CD4-positive, alpha-beta T cell (primary cell): Measurements from ENCODE around the gene HACD4. TPM values are rescaled to one million over a fixed set of nuclear protein-coding genes. Genes with fewer than 3 reads are reported as not detected.

ENCODE experiments used
- ATAC-seq: fragments of 200-7000 bp; cut with Tn5 transposase; one replicate; pipeline ENCODE4 v1.10.0; 2022; ENCODE audit warnings: mild to moderate bottlenecking; ENCODE audit not compliant: poor library complexity
- CTCF ChIA-PET: fragments of 350-600 bp; sonication (Branson Sonifier 250); formaldehyde crosslinking; loops from one replicate; lab custom pipeline; 2021; ENCODE audit warnings: antibody characterized with exemption, inconsistent platforms; lab: Charles Lee
- POLR2A ChIA-PET: fragments of 350-600 bp; sonication (Branson Sonifier 250); formaldehyde crosslinking; loops from one replicate; lab custom pipeline; 2021; ENCODE audit warnings: antibody characterized with exemption, inconsistent platforms; lab: Charles Lee
- DNase-seq, 14 experiments: peaks; one replicate each; pipeline ENCODE4 v3.0.0-alpha.2; 2013 to 2020; ENCODE audit warnings: mixed read lengths in 2 of 14
- H3K27ac ChIP-seq, 2 donors: one replicate each; pipeline versions ENCODE4 v1.5.1 to v1.7.0; 2013; ENCODE audit warnings: low read length in 2 of 2, low read depth in 1 of 2, mild to moderate bottlenecking in 1 of 2
- H3K27me3 ChIP-seq, 2 experiments: 1 replicate in 1 of 2; 2 replicates in 1 of 2; pipeline versions ENCODE4 v1.6.1 to v1.7.0; 2013; ENCODE audit warnings: low read length in 2 of 2, control low read depth in 1 of 2, mild to moderate bottlenecking in 1 of 2, moderate library complexity in 1 of 2; ENCODE audit not compliant: insufficient read depth in 2 of 2, control insufficient read depth in 1 of 2
- H3K36me3 ChIP-seq: one replicate; pipeline ENCODE4 v1.6.1; 2013; ENCODE audit warnings: low read length, control low read depth; ENCODE audit not compliant: insufficient read depth
- H3K4me1 ChIP-seq: one replicate; pipeline ENCODE4 v1.6.1; 2013; ENCODE audit warnings: low read length, control low read depth; ENCODE audit not compliant: insufficient read depth
- H3K4me3 ChIP-seq: one replicate; pipeline ENCODE4 v1.5.1; 2013; ENCODE audit warnings: mild to moderate bottlenecking, low read length, moderate library complexity
- H3K9me3 ChIP-seq, 2 experiments: 1 replicate in 1 of 2; 2 replicates in 1 of 2; pipeline versions ENCODE4 v1.6.1 to v1.7.0; 2013; ENCODE audit warnings: low read length in 2 of 2, mild to moderate bottlenecking in 2 of 2, control low read depth in 1 of 2, moderate library complexity in 1 of 2; ENCODE audit not compliant: control insufficient read depth in 1 of 2, insufficient read depth in 1 of 2
- H3K27ac Mint-ChIP-seq: one replicate; pipeline ENCODE4 v1.8.0; 2020; ENCODE audit warnings: mixed read lengths
- H3K27me3 Mint-ChIP-seq: one replicate; pipeline ENCODE4 v1.8.0; 2021; ENCODE audit warnings: mixed read lengths
- H3K36me3 Mint-ChIP-seq: one replicate; pipeline ENCODE4 v1.8.0; 2021; ENCODE audit warnings: low read depth, mixed read lengths
- H3K4me1 Mint-ChIP-seq: one replicate; pipeline ENCODE4 v1.8.0; 2021; ENCODE audit warnings: low read depth, mixed read lengths
- H3K4me3 Mint-ChIP-seq: one replicate; pipeline ENCODE4 v1.8.0; 2020; ENCODE audit warnings: mild to moderate bottlenecking, mixed read lengths
- H3K9me3 Mint-ChIP-seq: one replicate; pipeline ENCODE4 v1.8.0; 2020; ENCODE audit warnings: mixed read lengths
- intact Hi-C, 2 experiments: fragments of 100-400 bp; cut with DNase I in 1 of 2; cut with micrococcal nuclease in 1 of 2; formaldehyde crosslinking; loops; one replicate each; pipeline versions ENCODE4 v1.15.1 to v1.9.0; 2023 to 2025; cut with DNase I, micrococcal nuclease
- total RNA-seq, 174 experiments: library from RNA in 2 of 174; stranded (reverse) in 2 of 174; gene quantifications; one replicate each; pipeline ENCODE4 v1.2.3 and lab custom pipeline; 2021 to 2026
- TF ChIP-seq, protein P1 (sequence below): fragments of 200-600 bp; IDR thresholded peaks from one replicate; pipeline ENCODE4 v1.8.0; 2022; ENCODE audit warnings: antibody characterized with exemption, mild to moderate bottlenecking

Gene HACD4
- total RNA-seq, 2 experiments from 2014 or later: 5.9 to 6.5 TPM

DNA sequence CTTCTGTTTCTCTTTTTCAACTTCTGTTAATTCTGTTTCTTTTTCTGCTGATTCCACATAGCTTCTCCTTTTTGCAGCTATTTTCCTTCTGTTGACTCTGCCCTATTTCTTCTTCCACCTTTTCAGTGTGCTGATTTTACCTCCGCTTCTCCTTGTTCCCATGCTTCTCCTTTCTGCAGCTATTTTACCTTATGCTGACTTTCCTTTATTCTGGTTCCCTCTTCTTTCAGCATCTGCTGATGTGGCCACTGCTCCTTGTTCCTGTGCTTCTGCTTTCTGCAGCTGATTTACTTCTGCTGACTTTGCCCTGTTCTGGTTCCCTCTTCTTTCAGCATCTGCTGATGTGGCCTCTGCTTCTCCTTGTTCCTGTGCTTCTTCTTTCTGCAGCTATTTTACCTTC lies 58.8 kb downstream of the HACD4 start:
- no peak for ATAC-seq

DNA sequence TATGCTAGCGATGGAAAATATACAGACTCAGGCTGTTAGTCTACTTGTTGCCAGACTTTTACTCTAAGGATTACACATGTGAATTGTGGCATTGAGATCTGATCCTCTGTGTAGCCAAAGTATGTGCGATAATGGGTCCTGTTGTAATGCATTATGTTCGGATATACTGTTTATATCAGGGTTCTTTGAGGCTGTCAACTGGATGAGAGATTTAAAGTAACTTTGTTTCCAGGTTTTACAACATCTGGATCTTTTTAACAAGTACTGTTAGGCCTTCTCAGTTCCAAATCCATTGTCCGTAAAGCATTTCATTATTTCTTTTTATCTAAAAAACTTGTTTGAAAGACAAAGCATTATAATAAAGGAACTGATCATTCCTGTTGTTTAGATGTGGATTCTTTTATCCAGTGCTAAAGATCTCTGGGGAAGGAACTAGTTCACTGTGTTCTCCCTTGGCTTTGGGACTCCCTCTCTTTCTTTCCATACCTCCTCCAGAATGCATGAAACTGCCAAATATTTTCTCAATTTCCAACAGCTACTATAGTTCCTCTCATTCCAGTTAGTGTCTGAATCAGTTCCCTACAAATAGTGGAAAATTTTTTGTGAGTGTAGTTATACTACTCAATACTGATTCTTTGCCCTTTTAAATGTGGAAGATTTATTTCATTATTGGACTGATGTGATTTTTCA lies 68.8 kb downstream of the HACD4 start:
- TF ChIP-seq, protein P1, sequence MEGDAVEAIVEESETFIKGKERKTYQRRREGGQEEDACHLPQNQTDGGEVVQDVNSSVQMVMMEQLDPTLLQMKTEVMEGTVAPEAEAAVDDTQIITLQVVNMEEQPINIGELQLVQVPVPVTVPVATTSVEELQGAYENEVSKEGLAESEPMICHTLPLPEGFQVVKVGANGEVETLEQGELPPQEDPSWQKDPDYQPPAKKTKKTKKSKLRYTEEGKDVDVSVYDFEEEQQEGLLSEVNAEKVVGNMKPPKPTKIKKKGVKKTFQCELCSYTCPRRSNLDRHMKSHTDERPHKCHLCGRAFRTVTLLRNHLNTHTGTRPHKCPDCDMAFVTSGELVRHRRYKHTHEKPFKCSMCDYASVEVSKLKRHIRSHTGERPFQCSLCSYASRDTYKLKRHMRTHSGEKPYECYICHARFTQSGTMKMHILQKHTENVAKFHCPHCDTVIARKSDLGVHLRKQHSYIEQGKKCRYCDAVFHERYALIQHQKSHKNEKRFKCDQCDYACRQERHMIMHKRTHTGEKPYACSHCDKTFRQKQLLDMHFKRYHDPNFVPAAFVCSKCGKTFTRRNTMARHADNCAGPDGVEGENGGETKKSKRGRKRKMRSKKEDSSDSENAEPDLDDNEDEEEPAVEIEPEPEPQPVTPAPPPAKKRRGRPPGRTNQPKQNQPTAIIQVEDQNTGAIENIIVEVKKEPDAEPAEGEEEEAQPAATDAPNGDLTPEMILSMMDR: no peak
- no peak for ATAC-seq
- no peak for DNase-seq
- Mint-ChIP-seq H3K27me3 (no peaks in the 10 kb centered on the region), H3K36me3 (peaks cover 72% of the 10 kb centered on the region), H3K9me3 (no peaks in the 10 kb centered on the region), H3K4me3 (no peak overlapping the region), H3K4me1 (no peaks in the 10 kb centered on the region), H3K27ac (no peak overlapping the region)
- no peaks in the 10 kb centered on the region for H3K4me1 ChIP-seq
- no peak overlapping the region for H3K27ac ChIP-seq
- no peaks in the 10 kb centered on the region for H3K27me3 ChIP-seq
- ChIA-PET POLR2A (no interaction called here), CTCF (no interaction called here)
- intact Hi-C loops: no loop called here
- H3K4me3 ChIP-seq: no peak overlapping the region
- H3K9me3 ChIP-seq: no peaks in the 10 kb centered on the region
- H3K36me3 ChIP-seq: no peaks in the 10 kb centered on the region

More for the DNA sequence above, 58.8 kb downstream of the HACD4 start:
- Histone ChIP-seq H3K36me3 (peaks cover 6% of the 10 kb centered on the region), H3K4me1 (no peaks in the 10 kb centered on the region), H3K27me3 (no peaks in the 10 kb centered on the region), H3K27ac (no peak overlapping the region), H3K9me3 (no peaks in the 10 kb centered on the region), H3K4me3 (no peak overlapping the region)
- no peaks in the 10 kb centered on the region for H3K4me1 Mint-ChIP-seq
- TF ChIP-seq, protein P1: no peak
- H3K36me3 Mint-ChIP-seq: peaks cover 44% of the 10 kb centered on the region
- no peak overlapping the region for H3K4me3 Mint-ChIP-seq
- intact Hi-C loops: no loop called here
- POLR2A ChIA-PET: interaction anchor here (0.7 kb wide), 1 partner anchor 32 kb away, joined by 3 read pairs; no protein-coding TSS in a partner anchor
- no peak overlapping the region for H3K27ac Mint-ChIP-seq
- no peaks in the 10 kb centered on the region for H3K9me3 Mint-ChIP-seq
- CTCF ChIA-PET: no interaction called here
- no peaks in the 10 kb centered on the region for H3K27me3 Mint-ChIP-seq
- DNase-seq: no peak

DNA sequence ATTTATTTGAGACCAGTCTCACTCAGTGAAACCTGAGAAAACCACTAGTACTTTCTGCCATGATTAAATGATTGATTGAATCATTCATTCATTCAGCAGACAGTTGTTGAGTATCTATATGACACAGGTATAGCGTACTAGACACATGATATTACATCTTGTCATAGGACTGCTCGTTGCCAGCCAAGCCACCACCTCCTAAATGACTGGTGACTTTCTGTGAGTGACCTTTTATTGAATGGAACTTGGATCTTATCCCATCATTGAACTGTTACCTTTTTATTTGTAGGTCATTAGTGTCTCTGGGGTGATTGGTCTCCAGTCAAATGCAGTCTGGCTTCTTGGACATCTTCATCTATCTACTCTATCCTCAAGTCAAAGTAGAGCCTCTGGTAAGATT lies 80.7 kb downstream of the HACD4 start:
- peaks cover 16% of the 10 kb centered on the region for H3K36me3 ChIP-seq
- intact Hi-C loops: no loop called here
- TF ChIP-seq, protein P1: no peak
- H3K27ac ChIP-seq: no peak overlapping the region
- H3K9me3 Mint-ChIP-seq: no peaks in the 10 kb centered on the region
- no peaks in the 10 kb centered on the region for H3K27me3 ChIP-seq
- no peaks in the 10 kb centered on the region for H3K27me3 Mint-ChIP-seq
- H3K4me3 ChIP-seq: no peak overlapping the region
- H3K4me1 ChIP-seq: no peaks in the 10 kb centered on the region
- H3K36me3 Mint-ChIP-seq: peaks cover 83% of the 10 kb centered on the region
- DNase-seq (no peak), ATAC-seq (no peak)
- H3K4me1 Mint-ChIP-seq: no peaks in the 10 kb centered on the region
- H3K9me3 ChIP-seq: no peaks in the 10 kb centered on the region
- ChIA-PET POLR2A (no interaction called here), CTCF (interaction anchor here (2.3 kb wide), 1 partner anchor 9 kb away, joined by 7 read pairs; no protein-coding TSS in a partner anchor)
- no peak overlapping the region for H3K4me3 Mint-ChIP-seq
- no peak overlapping the region for H3K27ac Mint-ChIP-seq

Other genes starting within 250 kb of the HACD4 start
- gene IFNB1, start 46.3 kb upstream of the HACD4 start, total RNA-seq: not detected
- not detected for gene IFNW1, start 110.2 kb upstream of the HACD4 start, total RNA-seq
- gene IFNA21, start 135.0 kb upstream of the HACD4 start, total RNA-seq: not detected
- not detected for gene IFNA4, start 155.9 kb upstream of the HACD4 start, total RNA-seq
- gene IFNA7, start 170.6 kb upstream of the HACD4 start, total RNA-seq: not detected
- not detected for gene IFNA10, start 175.5 kb upstream of the HACD4 start, total RNA-seq
- gene IFNA16, start 185.7 kb upstream of the HACD4 start, total RNA-seq: not detected
- not detected for gene IFNA17, start 196.6 kb upstream of the HACD4 start, total RNA-seq
- gene IFNA14, start 208.4 kb upstream of the HACD4 start, total RNA-seq: not detected